K562 (cell line): Measurements from ENCODE around the gene CLDN25. TPM values are rescaled to one million over a fixed set of nuclear protein-coding genes. Genes with fewer than 3 reads are reported as not detected.

Source experiments
- ARID1B ChIP-seq: fragments of 450-650 bp; IDR thresholded peaks from 2 replicates; pipeline ENCODE4 v1.6.1; 2016; ENCODE audit warnings: antibody characterized with exemption, mild to moderate bottlenecking, inconsistent platforms
- CTCF ChIP-seq, 3 experiments: IDR thresholded peaks in 2 of 3; conservative IDR thresholded peaks in 1 of 3; 2 replicates each; pipeline ENCODE4 v1.5.1; 2011 to 2012; ENCODE audit warnings: low read length in 3 of 3, mild to moderate bottlenecking in 3 of 3, control low read depth in 2 of 3, improper control_type of control experiment in 1 of 3, inconsistent platforms in 1 of 3, low read depth in 1 of 3, mixed read lengths in 1 of 3, moderate library complexity in 1 of 3; ENCODE audit not compliant: insufficient read depth in 2 of 3
- DACH1 ChIP-seq: fragments of 450-650 bp; IDR thresholded peaks from 2 replicates; pipeline ENCODE4 v1.6.1; 2018; ENCODE audit not compliant: partially characterized antibody
- ESRRA ChIP-seq: fragments of 450-650 bp; IDR thresholded peaks from 2 replicates; pipeline ENCODE4 v1.6.1; 2014; ENCODE audit warnings: low read depth, mild to moderate bottlenecking, moderate library complexity, borderline replicate concordance
- GATA2 ChIP-seq: sonication (generic); formaldehyde crosslinking; IDR thresholded peaks from 2 replicates; pipeline ENCODE4 v1.4.0; 2020; ENCODE audit warnings: mild to moderate bottlenecking, missing genetic modification reagents
- KDM4B ChIP-seq, 2 experiments: fragments of 450-650 bp in 1 of 2; sonication (generic) in 1 of 2; IDR thresholded peaks; 2 replicates each; pipeline ENCODE4 v1.6.1; 2016 to 2017; ENCODE audit warnings: borderline replicate concordance in 2 of 2, antibody characterized with exemption in 1 of 2, low read depth in 1 of 2, mild to moderate bottlenecking in 1 of 2
- RBM14 ChIP-seq: fragments of 200-400 bp; formaldehyde crosslinking; IDR thresholded peaks from 2 replicates; pipeline ENCODE4 v1.6.1; 2018; ENCODE audit warnings: low read depth, mild to moderate bottlenecking, low read length, moderate library complexity, borderline replicate concordance; ENCODE audit not compliant: insufficient read depth
- REST ChIP-seq, 2 experiments: fragments of 450-650 bp; formaldehyde crosslinking in 1 of 2; IDR thresholded peaks; 2 replicates each; pipeline versions ENCODE4 v1.4.0 to v1.6.1; 2014 to 2020; ENCODE audit warnings: mild to moderate bottlenecking in 2 of 2, borderline replicate concordance in 1 of 2, low read depth in 1 of 2
- SETDB1 ChIP-seq: IDR thresholded peaks from one replicate; pipeline ENCODE4 v1.6.1; 2012; ENCODE audit warnings: low read length, control low read depth, inconsistent platforms
- SMARCA4 ChIP-seq: fragments of 450-650 bp; IDR thresholded peaks from 2 replicates; pipeline ENCODE4 v1.6.1; 2016
- STAG1 ChIP-seq: sonication (generic); formaldehyde crosslinking; IDR thresholded peaks from 2 replicates; pipeline ENCODE4 v1.5.0; 2020; ENCODE audit warnings: missing genetic modification reagents, borderline replicate concordance
- ZKSCAN8 ChIP-seq: fragments of 200-800 bp; sonication (Bioruptor generic); IDR thresholded peaks from 2 replicates; pipeline ENCODE4 v1.6.1; 2016; ENCODE audit warnings: missing genetic modification characterization, missing compliant biosample characterization
- ZSCAN32 ChIP-seq: fragments of 450-650 bp; formaldehyde crosslinking; IDR thresholded peaks from 2 replicates; pipeline ENCODE4 v1.4.0; 2020; ENCODE audit warnings: mild to moderate bottlenecking, moderate library complexity
- polyA plus RNA-seq, 8 experiments: library from polyadenylated mRNA; depleted of rRNA in 4 of 8; stranded (reverse) in 5 of 8; unstranded in 3 of 8; fragments of >200 nt; fragmentation: Nextera tagmentation in 2 of 8; fragmentation: Illumina TruSeq in 1 of 8; extraction: Ambion mirVana in 2 of 8; extraction: Trizol in 1 of 8; gene quantifications; 2 replicates each; pipeline versions ENCODE4 v1.2.1 to v1.2.3, GENCODE V29; 2011 to 2014; ENCODE audit warnings: inconsistent platforms in 1 of 8, missing spikeins in 1 of 8
- total RNA-seq, 7 experiments: library from RNA; depleted of rRNA in 6 of 7; stranded (reverse); fragments of >200 nt in 6 of 7; fragmentation: Illumina TruSeq in 2 of 7; extraction: Trizol in 2 of 7; gene quantifications; 2 replicates each; pipeline versions ENCODE4 v1.2.1 to v1.2.3, GENCODE V29; 2011 to 2021; ENCODE audit warnings: low replicate concordance in 1 of 7
- TF ChIP-seq, protein P1 (sequence below): fragments of 250-450 bp; sonication (Bioruptor Pico); IDR thresholded peaks from 2 replicates; pipeline ENCODE4 v1.9.0; 2021; ENCODE audit warnings: mild to moderate bottlenecking
- TF ChIP-seq, protein P2 (sequence below): fragments of 450-650 bp; IDR thresholded peaks from 2 replicates; pipeline ENCODE4 v1.6.1; 2016; ENCODE audit warnings: low read depth, mild to moderate bottlenecking, moderate library complexity
- TF ChIP-seq, protein P3 (sequence below): sonication (generic); formaldehyde crosslinking; IDR thresholded peaks from 2 replicates; pipeline ENCODE4 v1.9.0; 2022; ENCODE audit warnings: mild to moderate bottlenecking, missing genetic modification reagents

CLDN25 gene
- total and polyA plus RNA-seq, 9 of the 15 experiments (the other 6 are each of a cell fraction or from before 2014, with no cell fraction given): not detected

- TF ChIP-seq REST (IDR thresholded peaks at IDR 0.05; ENCODE audit: borderline replicate concordance) (peak; percentile 92), REST (CRISPR knock-in tag; IDR thresholded peaks at IDR 0.05; ENCODE audit: low read depth) (no peak), GATA2 (CRISPR knock-in tag) (no peak), ESRRA (peak; percentile 97), SMARCA4 (no peak), ZKSCAN8 (CRISPR knock-in tag) (no peak), STAG1 (peak; percentile 83; the same call in 1 of the 2 replicates), RBM14 (no peak), DACH1 (no peak), ARID1B (no peak), ZSCAN32 (CRISPR knock-in tag) (no peak), CTCF (IDR thresholded peaks at IDR 0.05 in 2 of 3, conservative IDR thresholded peaks at IDR 0.05 in 1 of 3; ENCODE audit: insufficient read depth in 2 of 3, low read depth in 1 of 3, low read length in 3 of 3) (peak; percentile 78 to 91 (median 78)), SETDB1 (no peak), KDM4B (IDR thresholded peaks at IDR 0.05; ENCODE audit: borderline replicate concordance in 2 of 2, low read depth in 1 of 2) (no peak)
- TF ChIP-seq, protein P1, sequence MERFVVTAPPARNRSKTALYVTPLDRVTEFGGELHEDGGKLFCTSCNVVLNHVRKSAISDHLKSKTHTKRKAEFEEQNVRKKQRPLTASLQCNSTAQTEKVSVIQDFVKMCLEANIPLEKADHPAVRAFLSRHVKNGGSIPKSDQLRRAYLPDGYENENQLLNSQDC (CRISPR knock-in tag): no peak
- TF ChIP-seq, protein P2, sequence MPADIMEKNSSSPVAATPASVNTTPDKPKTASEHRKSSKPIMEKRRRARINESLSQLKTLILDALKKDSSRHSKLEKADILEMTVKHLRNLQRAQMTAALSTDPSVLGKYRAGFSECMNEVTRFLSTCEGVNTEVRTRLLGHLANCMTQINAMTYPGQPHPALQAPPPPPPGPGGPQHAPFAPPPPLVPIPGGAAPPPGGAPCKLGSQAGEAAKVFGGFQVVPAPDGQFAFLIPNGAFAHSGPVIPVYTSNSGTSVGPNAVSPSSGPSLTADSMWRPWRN: no peak
- TF ChIP-seq, protein P3, sequence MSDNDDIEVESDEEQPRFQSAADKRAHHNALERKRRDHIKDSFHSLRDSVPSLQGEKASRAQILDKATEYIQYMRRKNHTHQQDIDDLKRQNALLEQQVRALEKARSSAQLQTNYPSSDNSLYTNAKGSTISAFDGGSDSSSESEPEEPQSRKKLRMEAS (CRISPR knock-in tag): no peak
These were observed 48.5 kb upstream of the CLDN25 start (continued) for GRCh38 chr11:113730887-113731726.
